H1 (cell line): ENCODE measurements around the gene ATP5F1A.

Experiments used
- EP300 ChIP-seq, 2 experiments: IDR thresholded peaks; 1 replicate in 1 of 2; 2 replicates in 1 of 2; pipeline ENCODE4 v1.6.1; 2011 to 2012; ENCODE audit warnings: low read depth in 2 of 2, low read length in 2 of 2, mild to moderate bottlenecking in 2 of 2, borderline replicate concordance in 1 of 2, inconsistent platforms in 1 of 2, moderate library complexity in 1 of 2
- TF ChIP-seq, protein P1 (sequence below): IDR thresholded peaks from 2 replicates; pipeline ENCODE4 v1.6.1; 2012; ENCODE audit warnings: inconsistent platforms

DNA sequence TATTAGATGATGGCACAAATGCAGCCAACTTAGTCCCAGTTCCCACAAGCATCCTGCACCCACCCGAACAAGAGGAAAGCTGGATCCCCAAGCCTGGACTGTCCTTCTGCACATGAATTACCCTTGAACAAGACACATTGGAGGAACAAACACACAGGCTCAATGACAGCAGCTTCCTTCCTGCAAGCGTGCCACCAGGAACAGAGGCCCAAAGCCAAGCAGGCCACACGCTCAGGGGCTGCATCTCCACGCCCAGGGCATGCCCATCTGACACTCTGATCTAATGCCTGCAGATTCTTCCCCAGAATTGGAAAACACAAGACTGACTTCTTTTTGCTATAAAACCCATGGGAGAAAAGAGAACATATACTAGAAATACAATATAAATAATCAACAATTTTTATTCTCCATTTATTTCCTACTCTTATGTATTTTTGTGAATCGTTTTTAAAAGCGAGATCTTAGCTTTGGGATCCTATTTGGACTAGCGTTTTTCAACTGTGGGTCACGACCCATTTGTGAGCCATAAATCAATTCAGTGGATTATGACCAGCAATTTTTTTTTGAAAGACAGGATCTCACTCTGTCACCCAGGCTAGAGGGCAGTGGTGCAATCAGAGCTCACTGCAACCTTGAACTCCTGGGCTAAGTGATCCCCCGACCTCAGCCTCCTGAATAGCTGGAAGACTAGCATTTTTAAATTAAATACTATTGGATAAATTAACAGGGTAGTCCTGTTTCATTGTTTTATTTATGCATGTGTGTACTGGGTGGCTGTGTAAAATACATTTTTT is 60.4 kb downstream of the ATP5F1A start:
- no peak for TF ChIP-seq EP300 (IDR thresholded peaks at IDR 0.05; ENCODE audit: borderline replicate concordance in 1 of 2, low read depth in 2 of 2, low read length in 2 of 2)
- TF ChIP-seq, protein P1, sequence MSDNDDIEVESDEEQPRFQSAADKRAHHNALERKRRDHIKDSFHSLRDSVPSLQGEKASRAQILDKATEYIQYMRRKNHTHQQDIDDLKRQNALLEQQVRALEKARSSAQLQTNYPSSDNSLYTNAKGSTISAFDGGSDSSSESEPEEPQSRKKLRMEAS, result no peak
